Measurements from ENCODE around the gene PTGER2.

DNA sequence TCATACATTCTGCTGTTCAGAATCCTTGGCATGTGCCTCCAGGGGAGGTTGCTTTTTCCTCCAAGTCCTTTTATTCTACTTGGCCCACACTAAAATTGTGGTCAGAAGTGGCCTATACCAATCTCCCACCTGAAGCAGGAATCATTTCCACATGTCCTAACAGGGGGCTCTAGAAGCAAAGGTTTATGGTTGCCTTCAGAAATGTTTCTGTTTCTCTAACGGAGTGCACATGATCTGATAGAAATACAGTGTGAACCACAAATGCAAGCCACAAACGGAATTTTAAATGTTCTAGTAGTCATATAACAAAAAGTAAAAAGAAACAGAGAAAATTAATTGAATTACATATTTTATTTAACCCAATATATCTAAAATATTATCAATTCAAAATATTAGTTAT lies 4.0 kb downstream of the PTGER2 start:
- TF ChIP-seq, protein P1, sequence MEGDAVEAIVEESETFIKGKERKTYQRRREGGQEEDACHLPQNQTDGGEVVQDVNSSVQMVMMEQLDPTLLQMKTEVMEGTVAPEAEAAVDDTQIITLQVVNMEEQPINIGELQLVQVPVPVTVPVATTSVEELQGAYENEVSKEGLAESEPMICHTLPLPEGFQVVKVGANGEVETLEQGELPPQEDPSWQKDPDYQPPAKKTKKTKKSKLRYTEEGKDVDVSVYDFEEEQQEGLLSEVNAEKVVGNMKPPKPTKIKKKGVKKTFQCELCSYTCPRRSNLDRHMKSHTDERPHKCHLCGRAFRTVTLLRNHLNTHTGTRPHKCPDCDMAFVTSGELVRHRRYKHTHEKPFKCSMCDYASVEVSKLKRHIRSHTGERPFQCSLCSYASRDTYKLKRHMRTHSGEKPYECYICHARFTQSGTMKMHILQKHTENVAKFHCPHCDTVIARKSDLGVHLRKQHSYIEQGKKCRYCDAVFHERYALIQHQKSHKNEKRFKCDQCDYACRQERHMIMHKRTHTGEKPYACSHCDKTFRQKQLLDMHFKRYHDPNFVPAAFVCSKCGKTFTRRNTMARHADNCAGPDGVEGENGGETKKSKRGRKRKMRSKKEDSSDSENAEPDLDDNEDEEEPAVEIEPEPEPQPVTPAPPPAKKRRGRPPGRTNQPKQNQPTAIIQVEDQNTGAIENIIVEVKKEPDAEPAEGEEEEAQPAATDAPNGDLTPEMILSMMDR (conservative IDR thresholded peaks at IDR 0.05 in 1 of 2, IDR thresholded peaks at IDR 0.05 in 1 of 2; ENCODE audit: low read depth in 1 of 2, low read length in 2 of 2) = no peak
- no peak for TF ChIP-seq EZH2 (IDR thresholded peaks at IDR 0.05; ENCODE audit: low read length, missing control alignments)
